Gastrocnemius medialis (tissue), 4 donors: ENCODE data around the gene IFI27L2.

Source experiments
- POLR2A ChIP-seq, 2 donors: fragments of 450-650 bp; IDR thresholded peaks; one replicate each; pipeline ENCODE4 v1.6.1; 2017; ENCODE audit warnings: antibody characterized with exemption in 2 of 2, mild to moderate bottlenecking in 2 of 2, moderate library complexity in 2 of 2
- TF ChIP-seq, protein P1 (sequence below), 5 experiments: fragments of 450-650 bp in 3 of 5; fragments of 200-600 bp in 2 of 5; sonication (generic) in 2 of 5; IDR thresholded peaks in 4 of 5; conservative IDR thresholded peaks in 1 of 5; 1 replicate in 4 of 5; 2 replicates in 1 of 5; pipeline ENCODE4 v1.5.1; 2016 to 2019; ENCODE audit warnings: antibody characterized with exemption in 5 of 5, mild to moderate bottlenecking in 3 of 5, moderate library complexity in 3 of 5

- TF ChIP-seq, protein P1, sequence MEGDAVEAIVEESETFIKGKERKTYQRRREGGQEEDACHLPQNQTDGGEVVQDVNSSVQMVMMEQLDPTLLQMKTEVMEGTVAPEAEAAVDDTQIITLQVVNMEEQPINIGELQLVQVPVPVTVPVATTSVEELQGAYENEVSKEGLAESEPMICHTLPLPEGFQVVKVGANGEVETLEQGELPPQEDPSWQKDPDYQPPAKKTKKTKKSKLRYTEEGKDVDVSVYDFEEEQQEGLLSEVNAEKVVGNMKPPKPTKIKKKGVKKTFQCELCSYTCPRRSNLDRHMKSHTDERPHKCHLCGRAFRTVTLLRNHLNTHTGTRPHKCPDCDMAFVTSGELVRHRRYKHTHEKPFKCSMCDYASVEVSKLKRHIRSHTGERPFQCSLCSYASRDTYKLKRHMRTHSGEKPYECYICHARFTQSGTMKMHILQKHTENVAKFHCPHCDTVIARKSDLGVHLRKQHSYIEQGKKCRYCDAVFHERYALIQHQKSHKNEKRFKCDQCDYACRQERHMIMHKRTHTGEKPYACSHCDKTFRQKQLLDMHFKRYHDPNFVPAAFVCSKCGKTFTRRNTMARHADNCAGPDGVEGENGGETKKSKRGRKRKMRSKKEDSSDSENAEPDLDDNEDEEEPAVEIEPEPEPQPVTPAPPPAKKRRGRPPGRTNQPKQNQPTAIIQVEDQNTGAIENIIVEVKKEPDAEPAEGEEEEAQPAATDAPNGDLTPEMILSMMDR (IDR thresholded peaks at IDR 0.05 in 4 of 5, conservative IDR thresholded peaks at IDR 0.05 in 1 of 5), result no peak
- TF ChIP-seq POLR2A (IDR thresholded peaks at IDR 0.05), result no peak
Observed at GRCh38 chr14:94113490-94113889, 15.9 kb downstream of the IFI27L2 start.
